ENCODE results near the gene DUOXA1. TPM values are rescaled to one million over a fixed set of nuclear protein-coding genes. Genes with fewer than 3 reads are reported as not detected.
A peak's percentile ranks its signal among the peaks of the same experiment; 100 is the strongest.

Gene DUOXA1
- total and polyA plus RNA-seq, 9 of the 15 experiments (the other 6 are each of a cell fraction or from before 2014, with no cell fraction given), result 0.17 to 0.74 (median 0.24) TPM; not detected in 6

DNA sequence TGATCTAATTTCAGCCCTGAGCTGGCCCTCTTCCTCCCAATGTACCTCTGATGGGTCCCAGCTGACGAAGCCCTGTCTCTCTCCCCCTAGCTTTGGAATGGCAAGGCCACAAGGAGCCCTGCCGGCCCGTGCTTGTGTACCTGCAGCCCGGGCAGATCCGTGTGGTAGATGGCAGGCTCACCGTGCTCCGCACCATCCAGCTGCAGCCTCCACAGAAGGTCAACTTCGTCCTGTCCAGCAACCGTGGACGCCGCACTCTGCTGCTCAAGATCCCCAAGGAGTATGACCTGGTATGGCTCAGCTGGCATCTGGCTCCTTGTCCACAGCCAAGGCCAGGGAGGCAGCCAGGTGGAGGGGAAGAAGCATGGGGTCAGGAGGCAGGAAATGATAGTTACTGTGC, 14.3 kb upstream of the DUOXA1 start:
- DNase-seq (ENCODE audit: extremely low read depth in 1 of 4, low spot score in 3 of 4) (no peak), FAIRE-seq (no peak), ATAC-seq (no peak)
- Histone ChIP-seq H3K79me2 (ENCODE audit: control insufficient read depth, insufficient read depth, low read length) (no peaks in the 10 kb centered on the region), H3K9ac (ENCODE audit: insufficient read depth in 1 of 2, low read depth in 2 of 2, low read length in 2 of 2) (peak overlapping the region in 1 of 2 experiments; percentile 78; a peak in 2 of 4 replicates), H3K4me2 (ENCODE audit: insufficient read depth, low read length) (no peak overlapping the region), H3K27me3 (ENCODE audit: control insufficient read depth in 2 of 2, insufficient read depth in 2 of 2, low read length in 2 of 2) (peaks cover 16 to 41% of the 10 kb centered on the region in 2 experiments), H3K27ac (ENCODE audit: extremely low read depth, low read depth, low read length) (no peak overlapping the region), H3K9me1 (ENCODE audit: control insufficient read depth, insufficient read depth, low read length) (no peaks in the 10 kb centered on the region), H4K20me1 (replicated peaks; ENCODE audit: control insufficient read depth, insufficient read depth, low read length) (peaks cover 3% of the 10 kb centered on the region; the same call in 1 of the 2 replicates), H3K4me1 (replicated peaks in 1 of 2; ENCODE audit: control insufficient read depth in 2 of 2, insufficient read depth in 2 of 2, low read length in 2 of 2) (peaks cover 0 to 8% of the 10 kb centered on the region in 2 experiments; a peak in 2 of 5 replicates), H2AFZ (ENCODE audit: low read depth, low read length) (no peak overlapping the region), H3K36me3 (ENCODE audit: control insufficient read depth, insufficient read depth, low read length) (no peaks in the 10 kb centered on the region), H3K9me3 (replicated peaks; ENCODE audit: control insufficient read depth, insufficient read depth, low read depth, low read length) (no peaks in the 10 kb centered on the region), H3K4me3 (no peak overlapping the region)
- intact Hi-C loops (cut with micrococcal nuclease) (no loop called here), in situ Hi-C loops (cut with MboI) (no loop called here)
- no TSS peak for BruUV-seq (replicated peaks)
- TF ChIP-seq PTRF (tag; IDR thresholded peaks at IDR 0.05), result no peak
- no peak for TF ChIP-seq ZFP30 (CRISPR knock-in tag; IDR thresholded peaks at IDR 0.05; ENCODE audit: borderline replicate concordance)
- no peak for TF ChIP-seq ZNF655 (CRISPR knock-in tag; IDR thresholded peaks at IDR 0.05)
- TF ChIP-seq, protein P1, sequence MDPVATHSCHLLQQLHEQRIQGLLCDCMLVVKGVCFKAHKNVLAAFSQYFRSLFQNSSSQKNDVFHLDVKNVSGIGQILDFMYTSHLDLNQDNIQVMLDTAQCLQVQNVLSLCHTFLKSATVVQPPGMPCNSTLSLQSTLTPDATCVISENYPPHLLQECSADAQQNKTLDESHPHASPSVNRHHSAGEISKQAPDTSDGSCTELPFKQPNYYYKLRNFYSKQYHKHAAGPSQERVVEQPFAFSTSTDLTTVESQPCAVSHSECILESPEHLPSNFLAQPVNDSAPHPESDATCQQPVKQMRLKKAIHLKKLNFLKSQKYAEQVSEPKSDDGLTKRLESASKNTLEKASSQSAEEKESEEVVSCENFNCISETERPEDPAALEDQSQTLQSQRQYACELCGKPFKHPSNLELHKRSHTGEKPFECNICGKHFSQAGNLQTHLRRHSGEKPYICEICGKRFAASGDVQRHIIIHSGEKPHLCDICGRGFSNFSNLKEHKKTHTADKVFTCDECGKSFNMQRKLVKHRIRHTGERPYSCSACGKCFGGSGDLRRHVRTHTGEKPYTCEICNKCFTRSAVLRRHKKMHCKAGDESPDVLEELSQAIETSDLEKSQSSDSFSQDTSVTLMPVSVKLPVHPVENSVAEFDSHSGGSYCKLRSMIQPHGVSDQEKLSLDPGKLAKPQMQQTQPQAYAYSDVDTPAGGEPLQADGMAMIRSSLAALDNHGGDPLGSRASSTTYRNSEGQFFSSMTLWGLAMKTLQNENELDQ (CRISPR knock-in tag; IDR thresholded peaks at IDR 0.05; ENCODE audit: borderline replicate concordance), result no peak
- TF ChIP-seq NRF1 (conservative IDR thresholded peaks at IDR 0.05 in 1 of 2, IDR thresholded peaks at IDR 0.05 in 1 of 2), result no peak
- no peak for TF ChIP-seq BACH1 (tag; IDR thresholded peaks at IDR 0.05)
- no peak for TF ChIP-seq FIP1L1 (IDR thresholded peaks at IDR 0.05; ENCODE audit: low read depth, low read length, poor library complexity, severe bottlenecking)
- ChIA-PET POLR2A (no interaction called here), CTCF (ENCODE audit: low intra/inter-chr PET ratio) (no interaction called here)
- 6% methylated on average over 11 of the region's 11 CpGs for WGBS (ENCODE audit: insufficient coverage, low coverage, missing lambda C conversion rate)
